Brain pericyte (primary cell): ENCODE measurements around the gene CD48.
"Not testable (repeated sequence)": the region's sequence is repeated elsewhere in the genome, so short reads cannot be mapped to it uniquely, and the experiment has no call there.

Source experiments
- DNase-seq: peaks from one replicate; pipeline ENCODE4 v3.0.0-alpha.2; 2012; ENCODE audit warnings: low read depth, low spot score

The CD48 gene

DNA sequence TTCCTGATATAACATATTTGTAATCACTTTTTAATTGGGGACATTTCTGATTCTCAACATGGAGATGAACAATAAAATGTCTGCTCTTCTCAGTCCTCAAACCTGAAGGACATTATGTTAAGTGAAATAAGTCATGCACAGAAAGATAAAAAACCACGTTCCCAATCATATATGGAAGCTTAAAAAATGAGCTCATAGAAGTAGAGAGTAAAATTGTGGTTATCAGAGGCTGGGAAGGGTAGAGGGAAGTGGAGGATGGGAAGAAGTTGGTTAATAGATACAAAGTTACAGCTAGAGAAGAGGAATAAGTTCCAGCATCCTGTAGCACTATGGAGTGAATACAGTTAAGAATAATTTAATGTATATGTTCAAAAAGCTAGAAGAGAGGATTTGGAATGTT is 1.5 kb upstream of the CD48 start:
- no peak for DNase-seq

GRCh38 chr1:160712525-160713080 is 981 bp upstream of the CD48 start:
- DNase-seq, result not testable (repeated sequence)

DNA sequence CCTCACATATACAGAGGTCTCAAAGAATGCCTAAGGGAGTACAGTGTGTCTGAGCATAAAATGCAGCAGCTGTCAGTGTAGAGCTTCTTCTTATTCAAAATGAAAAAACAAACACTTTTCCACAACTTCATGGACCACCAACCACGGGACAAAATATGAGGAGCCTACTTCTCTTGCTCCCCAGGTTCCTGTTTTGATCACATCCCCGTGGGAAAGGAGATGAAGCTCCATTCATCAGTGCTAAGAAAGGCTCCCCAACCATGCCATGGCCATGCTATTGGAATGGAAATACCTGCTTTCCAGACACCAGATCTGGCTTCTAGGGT is 383 bp downstream of the CD48 start:
- DNase-seq, result no peak

DNA sequence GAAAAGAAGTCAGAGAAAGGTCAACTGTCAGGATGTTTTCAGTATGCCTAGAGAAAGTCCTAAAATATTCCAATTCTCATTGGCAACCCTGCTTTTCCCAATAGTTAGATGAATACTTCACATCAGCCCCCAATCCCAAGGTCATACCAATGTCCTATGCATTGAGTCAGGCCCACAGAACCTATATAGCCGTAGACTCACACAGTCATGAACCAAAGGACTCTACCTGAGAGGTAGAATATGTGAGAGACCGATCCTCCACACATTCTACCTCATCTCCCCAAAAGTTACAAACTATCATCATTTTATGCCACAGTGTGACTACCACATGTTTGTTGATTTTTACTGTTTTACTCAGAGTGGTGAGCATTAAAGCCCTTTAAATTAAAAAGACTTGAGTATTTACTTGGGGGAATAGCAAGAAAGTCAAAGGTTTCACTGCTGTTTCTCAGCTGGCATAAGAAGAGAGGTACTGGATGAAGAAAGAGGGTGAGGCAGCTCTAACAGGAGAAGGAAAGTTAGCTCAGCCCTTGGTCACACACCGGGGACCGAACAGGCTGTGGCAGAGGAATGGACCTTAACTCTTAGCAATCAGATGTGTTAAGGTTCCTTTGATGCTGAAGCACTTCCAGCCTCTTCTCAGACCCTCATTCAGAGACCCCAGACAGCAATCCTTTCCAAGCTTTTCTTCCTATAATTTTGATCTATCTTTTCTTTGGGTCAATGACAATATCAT is 937 bp downstream of the CD48 start:
- no peak for DNase-seq

- no peak for DNase-seq
Observed at GRCh38 chr1:160709715-160710114, 1.9 kb downstream of the CD48 start.

DNA sequence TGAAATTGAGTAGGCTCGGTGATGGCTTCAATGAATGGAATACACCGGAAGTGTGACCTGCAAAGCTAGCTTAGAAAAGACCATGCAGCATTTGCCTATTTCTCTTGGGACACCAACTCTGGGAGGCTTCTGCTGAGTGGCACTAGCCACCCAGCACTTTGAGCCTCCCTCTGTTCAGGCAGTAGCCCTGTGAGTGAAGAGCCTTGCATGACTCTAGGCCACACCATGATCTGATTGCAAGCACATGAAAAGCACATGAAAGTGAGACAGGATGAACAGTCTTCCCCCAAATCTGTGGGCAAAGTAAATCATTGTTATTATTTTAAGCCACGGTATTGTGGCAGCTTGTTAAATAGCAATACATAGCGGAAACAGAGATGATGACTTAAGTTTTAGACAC is 2.8 kb downstream of the CD48 start:
- DNase-seq, result no peak

DNA sequence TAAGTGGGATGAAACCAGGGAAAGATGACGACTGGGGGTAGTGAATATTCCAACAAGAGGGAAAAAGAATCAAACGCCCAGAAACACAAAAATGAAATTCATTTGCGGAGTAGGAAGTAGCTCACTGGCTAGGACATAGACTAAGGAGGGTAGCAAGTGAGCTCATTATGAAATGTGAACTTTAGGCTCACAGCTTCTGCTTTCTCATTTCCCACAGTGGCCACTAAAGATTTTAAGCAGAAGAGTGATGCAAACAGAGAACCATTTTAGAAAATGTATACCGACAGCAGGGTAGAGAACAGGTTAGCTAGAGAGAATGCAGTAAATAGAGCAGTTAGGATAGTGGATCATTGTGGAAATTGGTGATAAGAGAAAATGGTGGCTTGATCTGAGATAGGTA is 3.5 kb downstream of the CD48 start:
- no peak for DNase-seq

GRCh38 chr1:160707236-160708064 is 4.2 kb downstream of the CD48 start:
- DNase-seq, result no peak

- no peak for DNase-seq
Observed at GRCh38 chr1:160706526-160707235, 4.9 kb downstream of the CD48 start.

GRCh38 chr1:160705742-160706141 is 5.9 kb downstream of the CD48 start:
- no peak for DNase-seq

DNA sequence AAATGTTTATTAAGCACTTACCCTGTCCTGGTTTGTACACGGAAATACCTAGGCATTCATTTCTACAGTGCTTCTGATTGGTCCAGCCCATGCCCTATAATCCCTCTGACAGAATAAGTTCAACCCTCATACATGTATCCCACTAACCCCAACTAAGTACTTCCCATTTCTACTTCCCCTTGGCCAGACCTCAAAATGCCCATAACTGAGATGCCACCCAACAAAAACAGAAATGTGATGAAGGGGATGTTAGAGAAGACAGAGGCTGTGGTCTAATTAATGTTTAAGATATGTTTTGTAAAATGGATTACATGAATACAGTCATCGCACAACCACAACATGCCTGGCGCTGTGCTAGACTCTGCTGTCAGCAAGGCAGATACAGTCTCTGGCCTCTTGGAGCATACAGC is 6.4 kb downstream of the CD48 start:
- not testable (repeated sequence) for DNase-seq

DNA sequence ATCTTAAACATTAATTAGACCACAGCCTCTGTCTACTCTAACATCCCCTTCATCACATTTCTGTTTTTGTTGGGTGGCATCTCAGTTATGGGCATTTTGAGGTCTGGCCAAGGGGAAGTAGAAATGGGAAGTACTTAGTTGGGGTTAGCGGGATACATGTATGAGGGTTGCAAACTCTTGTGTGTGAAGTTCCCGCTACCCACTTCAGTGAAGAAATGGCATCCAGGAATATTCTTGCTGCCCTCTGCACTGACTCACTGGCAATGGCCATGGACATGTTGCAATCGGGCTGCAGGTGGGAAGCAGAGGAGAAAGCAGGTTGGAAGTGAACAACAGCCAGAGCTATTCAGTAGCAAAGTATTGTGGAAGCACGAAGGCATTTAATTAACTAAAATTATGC is 7.4 kb downstream of the CD48 start:
- DNase-seq, result no peak

GRCh38 chr1:160702100-160702499 is 9.5 kb downstream of the CD48 start:
- no peak for DNase-seq

- DNase-seq, result not testable (repeated sequence)
Observed at GRCh38 chr1:160692390-160692789, 19.2 kb downstream of the CD48 start.

DNA sequence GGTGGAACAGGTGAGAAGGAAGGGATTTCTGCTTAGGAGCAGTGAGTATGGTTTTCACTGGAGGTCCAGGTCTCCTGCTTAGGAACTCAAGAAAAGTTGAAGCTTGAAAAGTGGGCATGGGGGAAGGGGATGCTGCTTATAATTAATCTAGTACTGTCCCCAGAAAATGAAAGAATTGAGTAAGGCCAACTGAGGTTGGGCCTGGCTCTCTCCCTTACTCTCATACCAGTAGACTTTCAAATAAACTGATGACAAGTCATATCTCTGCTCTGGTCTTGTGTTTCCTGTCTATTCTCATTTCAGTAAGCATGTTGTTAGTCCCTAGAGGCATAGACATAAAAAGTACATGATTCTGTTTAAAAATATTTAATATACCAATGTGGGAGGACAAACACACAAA is 26.4 kb downstream of the CD48 start:
- no peak for DNase-seq

- DNase-seq, result no peak
Observed at GRCh38 chr1:160682983-160683865, 28.4 kb downstream of the CD48 start.

- DNase-seq, result no peak
Observed at GRCh38 chr1:160681891-160682140, 29.8 kb downstream of the CD48 start.

DNA sequence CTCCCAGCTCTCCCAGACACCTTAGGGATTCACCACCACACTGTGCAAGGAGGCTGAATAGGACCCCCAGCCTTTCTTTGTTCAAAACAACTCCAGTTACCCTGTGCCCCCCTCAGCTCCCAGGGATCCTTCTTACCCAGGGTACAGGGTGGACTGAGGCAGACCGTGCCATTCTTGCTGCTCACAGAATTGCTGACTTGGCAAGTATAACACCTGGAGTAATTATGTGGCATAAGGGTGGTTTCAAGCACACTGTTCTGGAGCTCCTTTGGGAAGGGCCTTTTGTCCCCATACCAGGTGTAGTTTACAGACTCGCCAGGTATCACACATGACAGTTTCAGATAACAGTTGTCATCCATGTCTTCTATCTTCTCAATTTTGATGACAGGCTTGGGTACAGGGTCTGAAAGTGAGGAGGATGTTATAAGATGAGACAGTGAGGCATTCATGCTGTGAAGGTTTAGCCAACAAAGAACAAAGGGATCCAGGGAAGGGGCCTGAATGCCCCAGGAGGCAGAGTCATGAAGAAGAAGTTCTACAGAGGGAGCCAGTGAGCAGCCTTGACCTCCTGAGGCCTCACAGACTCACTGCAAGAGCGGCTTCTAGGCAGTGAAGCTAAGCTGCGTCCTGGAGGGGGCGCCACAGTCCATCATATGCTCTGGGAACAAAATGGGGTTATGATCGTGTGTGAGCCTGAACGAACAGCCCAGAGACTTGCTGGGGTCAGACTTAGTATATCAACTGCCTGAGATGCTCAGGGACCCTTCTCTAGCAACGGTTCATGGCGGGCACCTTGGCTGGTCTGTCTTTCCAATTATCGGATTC is 30.3 kb downstream of the CD48 start:
- DNase-seq, result no peak

DNA sequence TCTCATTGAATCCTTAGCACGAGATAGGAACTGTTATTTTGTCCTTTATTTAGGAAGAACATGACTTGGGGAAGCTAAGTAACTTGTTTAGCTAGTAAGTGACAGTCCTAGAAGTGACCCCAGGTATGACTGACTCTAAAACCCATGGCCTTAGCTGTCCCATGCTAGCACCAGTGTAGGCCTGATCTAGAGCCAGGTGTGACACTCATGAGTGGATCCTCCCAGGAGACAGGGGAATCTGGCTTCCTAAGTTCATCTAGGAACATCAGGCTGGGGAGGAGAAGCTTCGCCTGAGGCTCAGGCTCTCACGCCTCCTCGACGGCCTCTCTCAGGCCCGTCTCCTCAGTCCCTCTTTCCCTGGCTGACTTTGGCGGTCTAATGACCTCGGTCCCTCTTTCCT is 31.2 kb downstream of the CD48 start:
- no peak for DNase-seq

GRCh38 chr1:160679893-160680292 is 31.7 kb downstream of the CD48 start:
- no peak for DNase-seq
